Natural killer cell treated with Interleukin-12 subunit alpha and Interleukin-12 subunit beta and Interleukin-15 and Interleukin-18, amount 100 ng/mL, for 72 hours (primary cell): ENCODE measurements around the gene PCP2. TPM values are rescaled to one million over a fixed set of nuclear protein-coding genes. Genes with fewer than 3 reads are reported as not detected.
A peak's percentile ranks its signal among the peaks of the same experiment; 100 is the strongest.

Source experiments
- ATAC-seq, 2 donors: fragments of 150-1000 bp; cut with Tn5 transposase in 1 of 2; sonication (Bioruptor Pico), chemical (Tn5 transposase) in 1 of 2; 2 replicates each; pipeline ENCODE4 v1.10.0; 2021
- DNase-seq: peaks from one replicate; pipeline ENCODE4 v3.0.0; 2022; ENCODE audit warnings: low spot score
- H3K27ac Mint-ChIP-seq, 2 donors: 1 replicate in 1 of 2; 2 replicates in 1 of 2; pipeline ENCODE4 v1.8.0; 2022; ENCODE audit warnings: mixed read lengths in 2 of 2, mild to moderate bottlenecking in 1 of 2, moderate library complexity in 1 of 2
- H3K27me3 Mint-ChIP-seq, 2 donors: 1 replicate in 1 of 2; 2 replicates in 1 of 2; pipeline ENCODE4 v1.8.0; 2022; ENCODE audit warnings: mixed read lengths in 2 of 2
- H3K36me3 Mint-ChIP-seq: one replicate; pipeline ENCODE4 v1.8.0; 2022; ENCODE audit warnings: mixed read lengths
- H3K4me1 Mint-ChIP-seq, 2 donors: 1 replicate in 1 of 2; 2 replicates in 1 of 2; pipeline ENCODE4 v1.8.0; 2022; ENCODE audit warnings: low read depth in 2 of 2, mixed read lengths in 2 of 2, mild to moderate bottlenecking in 1 of 2
- H3K4me3 Mint-ChIP-seq: one replicate; pipeline ENCODE4 v1.8.0; 2022; ENCODE audit warnings: mixed read lengths
- H3K9me3 Mint-ChIP-seq: 2 replicates; pipeline ENCODE4 v1.8.0; 2022; ENCODE audit warnings: mixed read lengths
- total RNA-seq, 2 donors: library from RNA; stranded (reverse); gene quantifications; one replicate each; pipeline ENCODE4 v1.2.3, GENCODE V29; 2022

PCP2 gene
- total RNA-seq, 2 donors from 2014 or later: 1.2 to 1.5 TPM

- no peak for DNase-seq
- Mint-ChIP-seq H3K27ac (no peak overlapping the region), H3K27me3 (no peaks in the 10 kb centered on the region), H3K4me1 (peaks cover 22 to 29% of the 10 kb centered on the region in 2 donors), H3K36me3 (peaks cover 9% of the 10 kb centered on the region), H3K9me3 (peaks cover 6% of the 10 kb centered on the region), H3K4me3 (peak overlapping the region; percentile 32)
- no peak for ATAC-seq
These were observed 6.4 kb upstream of the PCP2 start for GRCh38 chr19:7639863-7640348.

- peak overlapping the region; percentile 51 for H3K4me3 Mint-ChIP-seq
- peaks cover 22 to 33% of the 10 kb centered on the region in 2 donors for H3K4me1 Mint-ChIP-seq
- H3K36me3 Mint-ChIP-seq: peaks cover 9% of the 10 kb centered on the region
- H3K27me3 Mint-ChIP-seq: no peaks in the 10 kb centered on the region
- ATAC-seq (no peak), DNase-seq (no peak)
- no peak overlapping the region for H3K27ac Mint-ChIP-seq
- peaks cover 6% of the 10 kb centered on the region for H3K9me3 Mint-ChIP-seq
These were observed 5.4 kb upstream of the PCP2 start for GRCh38 chr19:7638802-7639465.

- H3K36me3 Mint-ChIP-seq: peaks cover 9% of the 10 kb centered on the region
- ATAC-seq (peak; percentile 61 to 65), DNase-seq (no peak)
- peak overlapping the region; percentile 78 to 88 for H3K27ac Mint-ChIP-seq
- no peaks in the 10 kb centered on the region for H3K27me3 Mint-ChIP-seq
- H3K4me3 Mint-ChIP-seq: peak overlapping the region; percentile 84
- peaks cover 22 to 33% of the 10 kb centered on the region in 2 donors for H3K4me1 Mint-ChIP-seq
- peaks cover 6% of the 10 kb centered on the region for H3K9me3 Mint-ChIP-seq
These were observed 4.1 kb upstream of the PCP2 start for GRCh38 chr19:7637374-7638256.

GRCh38 chr19:7636691-7637373 lies 3.3 kb upstream of the PCP2 start, which contains the start of gene STXBP2:
TSS of gene STXBP2 (plus strand) at chr19:7637110. CDS start at chr19:7637150, 40 bp downstream.
- H3K4me3 Mint-ChIP-seq: peak within 1 kb of the TSS; percentile 84
- ATAC-seq (peak; percentile 96 to 97), DNase-seq (peak; percentile 89)
- peaks cover 22 to 33% of the 10 kb centered on the region in 2 donors for H3K4me1 Mint-ChIP-seq
- peak within 1 kb of the TSS; percentile 78 to 88 for H3K27ac Mint-ChIP-seq
- peaks cover 9% of the 10 kb centered on the region for H3K36me3 Mint-ChIP-seq
- H3K27me3 Mint-ChIP-seq: no peaks in the 10 kb centered on the region
- H3K9me3 Mint-ChIP-seq: peaks cover 6% of the 10 kb centered on the region

- H3K9me3 Mint-ChIP-seq: peaks cover 6% of the 10 kb centered on the region
- ATAC-seq (no peak), DNase-seq (no peak)
- peaks cover 22 to 33% of the 10 kb centered on the region in 2 donors for H3K4me1 Mint-ChIP-seq
- H3K27me3 Mint-ChIP-seq: no peaks in the 10 kb centered on the region
- peak overlapping the region; percentile 78 to 88 for H3K27ac Mint-ChIP-seq
- H3K4me3 Mint-ChIP-seq: peak overlapping the region; percentile 84
- peaks cover 9% of the 10 kb centered on the region for H3K36me3 Mint-ChIP-seq
These were observed 2.8 kb upstream of the PCP2 start for GRCh38 chr19:7636317-7636690.

- peak overlapping the region; percentile 84 for H3K4me3 Mint-ChIP-seq
- peaks cover 9% of the 10 kb centered on the region for H3K36me3 Mint-ChIP-seq
- no peak for ATAC-seq
- DNase-seq: no peak
- H3K27me3 Mint-ChIP-seq: no peaks in the 10 kb centered on the region
- H3K4me1 Mint-ChIP-seq: peaks cover 26 to 37% of the 10 kb centered on the region in 2 donors
- H3K27ac Mint-ChIP-seq: peak overlapping the region; percentile 78 to 88
- H3K9me3 Mint-ChIP-seq: peaks cover 6% of the 10 kb centered on the region
These were observed 2.2 kb upstream of the PCP2 start for GRCh38 chr19:7635670-7636069.

GRCh38 chr19:7632340-7633203 lies 947 bp downstream of the PCP2 start:
- ATAC-seq (no peak), DNase-seq (no peak)
- H3K36me3 Mint-ChIP-seq: peaks cover 9% of the 10 kb centered on the region
- no peaks in the 10 kb centered on the region for H3K27me3 Mint-ChIP-seq
- H3K4me1 Mint-ChIP-seq: peaks cover 36 to 46% of the 10 kb centered on the region in 2 donors
- no peak overlapping the region for H3K4me3 Mint-ChIP-seq
- peak overlapping the region in 1 of 2 donors; percentile 28 for H3K27ac Mint-ChIP-seq
- no peaks in the 10 kb centered on the region for H3K9me3 Mint-ChIP-seq

GRCh38 chr19:7631577-7631976 lies 1.9 kb downstream of the PCP2 start:
- no peak for ATAC-seq
- no peak overlapping the region for H3K4me3 Mint-ChIP-seq
- no peak for DNase-seq
- H3K4me1 Mint-ChIP-seq: peaks cover 34 to 49% of the 10 kb centered on the region in 2 donors
- H3K36me3 Mint-ChIP-seq: peaks cover 9% of the 10 kb centered on the region
- H3K9me3 Mint-ChIP-seq: no peaks in the 10 kb centered on the region
- no peak overlapping the region for H3K27ac Mint-ChIP-seq
- no peaks in the 10 kb centered on the region for H3K27me3 Mint-ChIP-seq

GRCh38 chr19:7629347-7630054 lies 4.0 kb downstream of the PCP2 start, which contains the start of the genes PET100 and XAB2:
TSS of gene PET100 (plus strand) at chr19:7629793. CDS start at chr19:7629834, 41 bp downstream.
TSS of gene XAB2 (minus strand) at chr19:7629545. CDS start at chr19:7629527, 18 bp downstream.
- no peaks in the 10 kb centered on the region for H3K27me3 Mint-ChIP-seq
- ATAC-seq (peak; percentile 97 to 98), DNase-seq (peak; percentile 95)
- peaks cover 31 to 41% of the 10 kb centered on the region in 2 donors for H3K4me1 Mint-ChIP-seq
- peaks cover 9% of the 10 kb centered on the region for H3K36me3 Mint-ChIP-seq
- no peaks in the 10 kb centered on the region for H3K9me3 Mint-ChIP-seq
- H3K4me3 Mint-ChIP-seq: peak within 1 kb of the TSS; percentile 99
- H3K27ac Mint-ChIP-seq: peak within 1 kb of the TSS; percentile 95 to 99

- no peak for DNase-seq
- peaks cover 31 to 37% of the 10 kb centered on the region in 2 donors for H3K4me1 Mint-ChIP-seq
- H3K27ac Mint-ChIP-seq: peak overlapping the region; percentile 95 to 99
- H3K36me3 Mint-ChIP-seq: peaks cover 9% of the 10 kb centered on the region
- no peaks in the 10 kb centered on the region for H3K9me3 Mint-ChIP-seq
- no peaks in the 10 kb centered on the region for H3K27me3 Mint-ChIP-seq
- ATAC-seq: no peak
- peak overlapping the region; percentile 99 for H3K4me3 Mint-ChIP-seq
These were observed 4.8 kb downstream of the PCP2 start for GRCh38 chr19:7628589-7629311.

- no peak for DNase-seq
- Mint-ChIP-seq H3K9me3 (no peaks in the 10 kb centered on the region), H3K4me3 (no peak overlapping the region), H3K27me3 (no peaks in the 10 kb centered on the region), H3K4me1 (peaks cover 31 to 39% of the 10 kb centered on the region in 2 donors), H3K36me3 (peaks cover 9% of the 10 kb centered on the region), H3K27ac (no peak overlapping the region)
- ATAC-seq: no peak
These were observed 6.4 kb downstream of the PCP2 start for GRCh38 chr19:7627166-7627565.
